SKM-1 (cell line): Measurements from ENCODE around the gene VIL1.

Experiments used
- DNase-seq: peaks from one replicate; lab custom pipeline; 2025; ENCODE audit not compliant: unreplicated experiment; lab: John Stamatoyannopoulos, UW

Gene VIL1

DNA sequence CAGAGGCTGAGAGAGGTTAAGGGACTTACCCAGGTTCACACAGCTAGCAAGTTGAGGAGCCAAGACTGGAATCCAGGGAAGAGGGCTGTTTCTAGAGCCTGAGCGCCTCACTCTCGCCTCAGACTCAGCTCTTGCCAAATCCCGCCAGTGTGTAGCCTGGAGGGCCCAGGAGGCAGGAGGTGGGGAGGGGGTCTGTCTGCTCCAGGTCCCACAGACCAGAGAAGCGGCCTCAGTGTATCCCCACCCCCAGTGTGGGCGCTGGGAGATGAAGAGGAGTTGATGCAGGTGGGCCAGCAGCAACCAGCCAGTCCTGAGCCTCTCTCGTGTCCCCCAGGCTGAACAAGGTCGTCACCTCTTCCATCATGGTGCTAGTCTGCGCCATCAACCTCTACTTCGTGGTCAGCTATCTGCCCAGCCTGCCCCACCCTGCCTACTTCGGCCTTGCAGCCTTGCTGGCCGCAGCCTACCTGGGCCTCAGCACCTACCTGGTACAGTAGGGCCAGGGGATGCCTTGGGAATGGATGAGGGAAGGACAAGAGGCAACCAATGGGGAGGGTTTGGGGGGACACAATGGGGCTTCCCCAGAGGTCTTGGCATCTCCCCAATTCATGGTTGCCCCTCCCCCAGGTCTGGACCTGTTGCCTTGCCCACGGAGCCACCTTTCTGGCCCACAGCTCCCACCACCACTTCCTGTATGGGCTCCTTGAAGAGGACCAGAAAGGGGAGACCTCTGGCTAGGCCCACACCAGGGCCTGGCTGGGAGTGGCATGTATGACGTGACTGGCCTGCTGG, 24.4 kb upstream of the VIL1 start:
- DNase-seq: no peak

DNA sequence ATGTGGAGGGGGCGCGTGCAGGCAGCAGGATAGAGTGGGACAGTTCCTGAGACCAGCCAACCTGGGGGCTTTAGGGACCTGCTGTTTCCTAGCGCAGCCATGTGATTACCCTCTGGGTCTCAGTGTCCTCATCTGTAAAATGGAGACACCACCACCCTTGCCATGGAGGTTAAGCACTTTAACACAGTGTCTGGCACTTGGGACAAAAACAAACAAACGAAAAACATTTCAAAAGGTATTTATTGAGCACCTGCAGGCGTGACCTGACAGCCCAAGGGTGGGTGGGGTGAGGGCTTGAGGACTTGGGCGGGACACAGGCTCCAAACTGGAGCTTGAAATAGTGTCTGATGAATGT, 23.9 kb upstream of the VIL1 start:
- DNase-seq: no peak

DNA sequence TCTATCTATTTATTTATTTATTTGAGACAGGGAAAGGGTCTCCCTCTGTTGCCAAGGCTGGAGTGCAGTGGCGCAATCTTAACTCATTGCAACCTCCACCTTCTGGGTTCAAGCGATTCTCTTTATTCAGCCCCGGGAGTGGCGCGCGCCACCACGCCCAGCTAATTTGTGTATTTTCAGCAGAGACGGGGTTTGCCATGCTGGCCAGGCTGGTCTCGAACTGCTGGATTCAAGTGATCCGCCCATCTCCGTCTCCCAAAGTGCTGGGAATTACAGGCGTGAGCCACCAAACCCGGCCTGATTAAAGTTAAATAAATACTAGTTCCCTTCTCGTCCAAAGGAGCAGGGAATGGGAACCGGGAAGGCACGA, 23.5 kb upstream of the VIL1 start:
- no peak for DNase-seq

DNA sequence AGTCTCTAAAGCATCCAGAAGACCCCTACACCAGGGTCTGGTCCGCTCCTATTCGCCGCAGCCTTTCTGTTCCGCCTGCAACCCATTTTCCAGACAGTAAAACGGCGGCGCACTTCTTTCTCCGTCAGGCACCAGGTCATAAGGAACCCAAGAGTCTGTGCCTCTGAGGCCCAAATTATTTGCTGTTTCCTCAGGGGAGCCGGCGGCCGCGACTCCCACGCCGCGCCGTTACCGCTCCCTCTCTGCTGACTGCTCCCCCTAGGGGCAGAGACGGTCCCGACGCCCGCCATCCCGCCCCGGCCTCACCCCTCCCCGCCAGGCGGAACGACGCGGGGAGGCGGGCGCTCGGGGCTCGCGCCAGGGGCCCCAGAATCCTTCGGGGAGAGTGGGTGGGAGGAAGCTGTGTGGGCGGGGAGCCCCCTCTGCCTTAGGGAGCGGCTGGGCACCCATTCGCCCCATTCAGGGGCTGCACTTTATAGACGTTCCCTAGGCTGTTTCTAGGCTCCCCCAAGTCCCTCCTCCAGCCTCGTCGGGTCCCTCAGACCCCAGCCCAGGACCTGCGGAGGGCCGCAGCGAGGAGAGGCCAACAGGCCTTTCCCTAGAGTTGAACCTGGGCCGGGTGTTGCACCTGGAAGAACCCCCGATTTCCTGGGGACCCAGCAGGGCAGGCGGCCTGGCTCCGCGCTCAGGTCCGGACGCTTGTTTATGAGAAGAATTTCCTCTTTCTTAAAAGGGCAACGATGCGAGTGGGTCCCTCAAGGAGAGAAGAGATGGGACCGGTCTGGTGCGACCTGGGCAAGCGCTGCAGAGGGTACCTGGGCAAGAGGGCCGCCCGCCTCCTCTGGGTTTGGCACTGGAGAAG, 22.9 kb upstream of the VIL1 start:
- peak; percentile 95 for DNase-seq

DNA sequence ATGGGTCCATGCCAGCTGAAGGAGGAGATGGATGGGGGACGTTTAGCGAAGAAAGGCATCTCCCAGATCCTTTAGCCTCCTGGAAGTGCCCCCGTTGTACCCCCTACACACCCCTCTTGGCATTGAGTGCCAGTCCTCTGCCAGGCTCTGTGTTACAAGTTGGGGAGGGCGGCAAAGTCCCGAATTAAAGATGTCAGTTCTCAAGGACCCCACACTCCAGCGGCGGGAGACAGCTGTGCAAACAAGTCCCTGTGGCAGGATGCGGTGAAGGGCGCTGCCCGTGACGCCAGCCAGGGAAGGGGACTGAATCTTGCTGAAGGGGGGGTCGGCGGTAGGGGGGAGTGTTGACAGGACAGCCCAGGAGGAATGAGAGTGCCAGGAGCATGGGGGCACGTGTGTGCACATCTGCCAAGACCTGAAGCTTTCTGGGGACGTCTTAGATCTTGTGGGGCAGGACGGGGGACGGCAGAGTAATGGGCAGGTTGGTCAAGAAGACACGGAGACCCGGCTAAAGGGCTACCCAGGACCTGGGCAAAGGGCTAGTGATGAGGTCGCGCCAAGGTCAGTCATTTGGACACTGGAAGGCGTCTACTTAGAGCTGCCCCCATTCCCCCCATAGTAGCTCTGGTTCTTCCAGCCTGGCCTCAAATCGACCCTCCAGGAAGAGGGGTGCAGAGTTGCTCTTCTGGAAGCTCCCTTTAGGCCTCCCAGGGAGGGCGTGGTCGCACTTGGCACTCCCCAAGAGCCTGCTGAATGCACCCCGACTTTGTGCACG, 22.0 kb upstream of the VIL1 start:
- DNase-seq: no peak

DNA sequence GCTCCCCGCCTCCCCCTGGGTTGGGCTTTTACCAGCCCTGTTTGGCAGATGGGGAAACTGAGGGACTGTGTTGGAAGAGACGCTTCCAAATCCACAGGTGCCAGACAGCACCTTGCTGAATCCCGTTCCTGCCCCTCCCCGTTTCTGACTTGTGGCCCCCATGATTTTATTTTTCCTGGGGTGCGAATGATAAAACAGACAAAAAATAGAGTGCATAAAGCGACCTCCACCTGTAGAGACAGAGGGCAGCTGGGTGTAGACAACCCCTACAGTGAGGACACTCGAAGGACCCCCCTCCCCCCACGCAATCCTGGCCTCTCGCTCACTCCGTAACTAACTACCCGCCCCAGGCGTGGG, 21.5 kb upstream of the VIL1 start:
- no peak for DNase-seq

DNA sequence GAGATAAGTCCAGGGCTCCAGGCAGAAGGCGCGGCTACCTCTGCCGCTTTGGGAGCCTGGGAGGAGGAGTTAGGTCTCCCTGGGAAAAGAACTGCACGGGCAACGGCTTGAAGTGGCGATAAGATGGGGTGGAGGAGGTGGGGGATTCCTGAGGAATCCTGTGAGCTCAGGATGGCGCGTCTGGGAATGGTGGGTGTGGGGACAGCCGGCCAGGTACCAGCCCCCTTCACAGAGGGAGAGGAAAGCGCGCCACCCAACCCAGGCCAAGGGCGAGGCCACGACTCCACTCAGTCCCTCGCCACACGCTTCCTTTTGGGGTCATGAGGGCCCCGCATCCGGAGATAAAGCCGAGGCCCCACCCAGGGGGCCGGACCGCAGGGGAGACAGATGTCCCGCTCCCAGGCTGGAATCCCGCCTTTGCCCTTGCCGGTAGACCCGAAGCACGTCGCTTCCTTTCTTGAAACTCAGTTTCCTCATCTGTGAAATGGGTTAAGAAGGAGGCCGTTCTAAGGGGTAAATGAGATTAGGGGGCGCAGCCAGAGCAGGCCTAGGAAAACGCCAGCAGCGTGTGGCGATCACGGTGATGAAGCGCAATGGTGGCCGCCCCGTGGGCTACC, 21.0 kb upstream of the VIL1 start:
- no peak for DNase-seq

DNA sequence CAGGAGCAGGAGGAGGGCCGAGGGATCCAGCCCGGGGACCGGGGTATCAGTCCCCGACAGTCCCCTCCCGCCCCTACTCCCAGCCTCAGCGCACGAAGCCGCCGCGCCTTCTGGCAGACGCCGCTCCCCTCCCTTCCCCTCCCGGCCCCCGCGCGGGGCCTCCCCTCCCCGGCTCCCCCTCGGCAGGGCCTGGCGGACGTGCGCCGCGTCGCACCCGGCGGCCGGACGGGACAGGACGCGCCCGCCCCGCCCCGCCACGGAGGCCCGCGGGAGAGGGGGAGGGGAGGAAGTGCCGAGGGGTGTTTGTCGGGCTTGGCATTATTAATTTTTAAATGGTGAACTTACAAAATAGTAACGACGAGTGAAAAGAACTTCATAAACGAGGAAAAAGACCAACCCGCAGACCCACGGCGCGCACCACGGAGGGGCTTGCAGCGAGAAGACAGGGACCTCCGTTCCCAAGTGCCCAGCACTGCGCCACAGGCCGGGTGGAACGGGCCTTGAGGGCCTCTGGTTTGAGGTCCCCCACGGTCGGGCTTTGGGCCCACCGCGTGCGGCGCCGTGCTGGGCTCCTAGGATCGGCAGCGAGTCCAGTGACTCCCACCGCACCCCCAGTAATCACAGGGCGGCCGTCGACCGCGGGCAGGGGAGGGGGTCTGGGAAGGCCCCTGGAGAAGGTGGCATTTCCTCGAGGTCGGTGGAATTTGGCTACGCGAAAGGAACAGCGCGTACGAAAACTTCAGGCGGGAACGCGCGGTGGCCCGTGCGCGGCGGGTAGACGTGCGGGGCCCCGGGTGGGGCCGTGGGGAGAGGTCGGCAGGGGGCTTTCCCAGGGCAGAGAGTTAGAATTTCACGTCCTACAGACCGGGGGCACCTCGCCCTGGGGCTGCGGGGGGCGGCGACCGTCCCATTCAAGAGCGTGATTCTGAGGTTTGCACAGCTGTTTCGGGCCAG, 20.2 kb upstream of the VIL1 start:
- DNase-seq: no peak

DNA sequence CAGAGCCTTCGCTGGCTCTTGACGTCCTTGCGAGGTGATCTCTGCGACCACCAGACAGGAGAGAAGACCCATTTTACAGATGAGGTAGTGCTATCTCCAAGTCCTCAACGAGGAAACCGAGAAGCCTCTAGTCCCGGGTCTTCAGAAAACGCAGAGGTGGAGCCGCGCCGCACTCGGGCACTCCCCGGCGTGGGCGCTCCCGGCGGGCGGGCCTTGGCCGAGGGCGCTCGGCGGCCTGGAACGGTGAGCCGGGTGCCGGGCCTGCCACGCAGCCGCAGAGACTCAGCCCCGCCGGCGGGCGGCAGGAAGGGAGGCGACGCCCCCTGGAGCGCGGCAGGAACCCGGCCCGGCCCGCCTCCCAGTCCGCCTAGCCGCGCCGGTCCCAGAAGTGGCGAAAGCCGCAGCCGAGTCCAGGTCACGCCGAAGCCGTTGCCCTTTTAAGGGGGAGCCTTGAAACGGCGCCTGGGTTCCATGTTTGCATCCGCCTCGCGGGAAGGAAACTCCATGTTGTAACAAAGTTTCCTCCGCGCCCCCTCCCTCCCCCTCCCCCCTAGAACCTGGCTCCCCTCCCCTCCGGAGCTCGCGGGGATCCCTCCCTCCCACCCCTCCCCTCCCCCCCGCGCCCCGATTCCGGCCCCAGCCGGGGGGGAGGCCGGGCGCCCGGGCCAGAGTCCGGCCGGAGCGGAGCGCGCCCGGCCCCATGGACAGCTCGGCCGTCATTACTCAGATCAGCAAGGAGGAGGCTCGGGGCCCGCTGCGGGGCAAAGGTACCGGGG, 19.3 kb upstream of the VIL1 start, which contains the start of gene CTDSP1:
Gene CTDSP1, plus strand, starts transcription at position 478 of the 776 bp plus-strand sequence. Its CDS starts 223 bp downstream, at position 701.
- peak; percentile 81 for DNase-seq

DNA sequence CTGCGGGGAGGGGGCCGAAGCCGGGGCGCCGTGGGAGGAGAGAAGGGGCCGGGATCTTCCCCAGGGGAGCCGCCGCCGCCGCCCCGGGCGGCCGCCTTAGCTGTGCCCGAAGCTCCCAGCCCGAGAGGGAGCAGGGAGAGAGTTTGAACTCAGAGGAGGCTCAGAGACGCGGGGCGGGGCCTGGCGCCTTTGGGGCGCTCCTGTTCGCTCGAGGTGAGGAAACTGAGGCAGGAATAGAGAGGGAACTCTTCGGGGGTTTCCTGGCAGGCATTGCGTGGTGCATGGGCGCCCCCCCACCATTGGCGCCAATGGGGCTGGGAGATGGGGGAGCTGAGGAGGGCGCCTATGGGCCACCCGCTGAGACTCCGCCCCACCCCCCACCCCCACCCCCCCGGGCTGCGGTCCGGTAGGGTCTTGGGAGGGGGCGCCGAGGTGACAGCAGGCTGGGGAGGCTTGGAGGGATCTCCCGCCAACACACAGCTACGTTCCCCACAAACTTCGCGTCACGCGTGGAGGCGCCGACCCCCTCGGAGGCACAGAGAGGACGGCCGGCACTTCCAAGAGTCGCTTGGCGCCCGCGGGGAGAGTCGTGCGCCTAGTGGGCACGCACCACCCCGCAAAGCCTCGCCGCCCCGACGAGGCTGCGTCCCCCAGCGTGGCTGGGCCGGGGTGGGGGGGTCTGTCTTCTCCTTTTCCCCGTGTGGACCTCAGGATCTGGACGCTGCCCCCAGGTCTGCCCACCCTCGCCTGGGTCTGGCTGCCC, 18.6 kb upstream of the VIL1 start:
- DNase-seq: no peak

DNA sequence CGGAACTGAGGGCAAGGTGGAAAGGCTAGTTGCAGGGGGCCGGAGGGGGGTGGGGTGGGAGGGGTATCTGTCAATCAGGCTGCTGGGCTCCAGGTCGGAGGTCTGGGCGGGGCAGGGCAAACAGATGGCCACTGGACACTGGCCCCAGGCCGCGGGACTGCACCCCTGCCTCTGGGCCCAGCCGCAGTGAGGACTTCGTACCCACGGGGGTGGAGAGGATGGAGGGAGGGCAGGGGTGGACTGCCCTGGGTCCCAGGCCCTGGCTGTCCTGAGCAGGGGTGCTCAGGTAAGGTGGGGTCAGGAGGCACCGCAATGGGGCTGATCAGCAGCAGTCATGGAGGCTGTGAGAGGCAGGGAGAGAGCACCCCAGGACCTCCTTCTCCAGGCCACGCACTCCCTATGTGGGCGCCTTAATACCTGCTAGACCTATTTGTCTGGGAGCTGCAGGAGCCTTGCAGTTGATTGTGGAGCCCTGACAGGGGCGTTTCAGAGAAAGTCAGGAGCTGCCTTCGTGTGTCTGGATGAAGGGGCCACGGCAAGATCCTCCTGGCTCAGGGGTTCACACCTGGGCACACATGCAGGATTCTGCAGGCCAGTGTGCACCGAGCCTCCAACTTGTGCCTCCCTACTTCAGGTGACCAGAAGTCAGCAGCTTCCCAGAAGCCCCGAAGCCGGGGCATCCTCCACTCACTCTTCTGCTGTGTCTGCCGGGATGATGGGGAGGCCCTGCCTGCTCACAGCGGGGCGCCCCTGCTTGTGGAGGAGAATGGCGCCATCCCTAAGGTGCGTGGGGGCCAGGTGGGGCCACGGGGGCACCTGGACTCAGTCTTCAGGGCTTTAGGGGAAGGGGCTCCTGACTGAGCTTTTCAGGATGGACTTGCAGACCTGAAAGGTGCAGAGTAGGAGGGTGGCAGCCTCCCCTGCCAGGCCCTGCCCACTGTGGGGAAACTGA, 17.7 kb upstream of the VIL1 start:
- DNase-seq: no peak

DNA sequence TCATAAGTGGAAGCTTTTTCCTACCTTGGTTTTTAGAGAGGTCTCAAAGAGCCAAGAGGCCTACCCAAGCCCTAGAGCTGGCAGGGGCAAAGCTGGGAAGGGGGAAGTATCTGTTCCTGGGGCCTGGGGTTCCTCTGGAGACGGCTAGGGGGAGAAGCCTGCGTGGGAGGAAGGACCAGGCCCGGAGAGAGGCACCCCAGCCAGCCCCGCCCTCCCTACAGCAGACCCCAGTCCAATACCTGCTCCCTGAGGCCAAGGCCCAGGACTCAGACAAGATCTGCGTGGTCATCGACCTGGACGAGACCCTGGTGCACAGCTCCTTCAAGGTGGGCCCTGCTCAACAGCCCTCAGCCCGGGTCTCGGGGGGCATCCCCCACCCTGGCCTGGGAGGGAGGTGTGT, 17.0 kb upstream of the VIL1 start:
- DNase-seq: no peak

DNA sequence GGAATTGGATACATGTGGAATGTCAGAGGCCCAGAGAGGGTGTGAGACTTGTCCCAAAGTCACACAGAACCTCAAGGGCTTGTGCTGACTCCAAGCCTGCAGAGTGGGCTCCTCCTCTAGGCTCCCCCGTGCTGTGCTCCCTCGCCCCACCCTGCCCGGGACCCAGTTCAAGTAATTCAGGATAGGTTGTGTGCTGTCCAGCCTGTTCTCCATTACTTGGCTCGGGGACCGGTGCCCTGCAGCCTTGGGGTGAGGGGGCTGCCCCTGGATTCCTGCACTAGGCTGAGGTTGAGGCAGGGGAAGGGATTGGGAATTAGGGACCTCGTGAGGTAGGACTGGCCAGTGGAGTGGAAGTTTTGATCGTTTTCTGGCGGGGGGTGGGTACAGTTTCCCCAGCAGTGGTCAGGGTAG, 16.4 kb upstream of the VIL1 start:
- DNase-seq: no peak

DNA sequence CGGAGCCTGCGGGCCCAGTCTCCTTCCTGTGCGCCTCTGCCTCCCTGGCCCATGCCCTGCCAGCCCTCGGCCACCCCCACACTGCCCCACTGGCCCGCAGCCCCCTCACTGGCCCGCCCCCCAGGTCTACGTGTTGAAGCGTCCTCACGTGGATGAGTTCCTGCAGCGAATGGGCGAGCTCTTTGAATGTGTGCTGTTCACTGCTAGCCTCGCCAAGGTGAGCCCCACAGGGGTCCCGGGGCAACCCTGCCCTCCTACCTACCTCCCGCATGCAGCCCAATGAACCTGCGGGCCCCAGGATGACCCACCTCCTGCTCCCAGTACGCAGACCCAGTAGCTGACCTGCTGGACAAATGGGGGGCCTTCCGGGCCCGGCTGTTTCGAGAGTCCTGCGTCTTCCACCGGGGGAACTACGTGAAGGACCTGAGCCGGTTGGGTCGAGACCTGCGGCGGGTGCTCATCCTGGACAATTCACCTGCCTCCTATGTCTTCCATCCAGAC, 16.0 kb upstream of the VIL1 start:
- DNase-seq: no peak

DNA sequence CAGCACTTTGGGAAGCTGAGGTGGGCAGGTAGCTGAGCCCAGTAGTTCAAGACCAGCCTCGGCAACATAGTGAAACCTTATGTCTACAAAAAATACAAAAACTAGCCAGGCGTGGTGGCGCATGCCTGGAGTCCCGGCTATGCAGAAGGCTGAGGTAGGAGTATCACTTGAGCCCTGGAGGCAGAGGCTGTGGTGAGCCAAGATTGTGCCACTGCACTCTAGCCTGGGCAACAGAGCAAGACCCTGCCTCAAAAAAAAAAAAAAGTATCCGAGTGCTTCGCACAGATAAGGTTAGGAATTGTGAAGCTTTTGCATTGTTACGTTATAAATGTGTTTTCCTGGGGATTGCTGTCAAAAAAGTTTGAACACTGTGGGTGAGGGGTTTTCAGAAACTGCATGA, 15.1 kb upstream of the VIL1 start:
- DNase-seq: no peak

DNA sequence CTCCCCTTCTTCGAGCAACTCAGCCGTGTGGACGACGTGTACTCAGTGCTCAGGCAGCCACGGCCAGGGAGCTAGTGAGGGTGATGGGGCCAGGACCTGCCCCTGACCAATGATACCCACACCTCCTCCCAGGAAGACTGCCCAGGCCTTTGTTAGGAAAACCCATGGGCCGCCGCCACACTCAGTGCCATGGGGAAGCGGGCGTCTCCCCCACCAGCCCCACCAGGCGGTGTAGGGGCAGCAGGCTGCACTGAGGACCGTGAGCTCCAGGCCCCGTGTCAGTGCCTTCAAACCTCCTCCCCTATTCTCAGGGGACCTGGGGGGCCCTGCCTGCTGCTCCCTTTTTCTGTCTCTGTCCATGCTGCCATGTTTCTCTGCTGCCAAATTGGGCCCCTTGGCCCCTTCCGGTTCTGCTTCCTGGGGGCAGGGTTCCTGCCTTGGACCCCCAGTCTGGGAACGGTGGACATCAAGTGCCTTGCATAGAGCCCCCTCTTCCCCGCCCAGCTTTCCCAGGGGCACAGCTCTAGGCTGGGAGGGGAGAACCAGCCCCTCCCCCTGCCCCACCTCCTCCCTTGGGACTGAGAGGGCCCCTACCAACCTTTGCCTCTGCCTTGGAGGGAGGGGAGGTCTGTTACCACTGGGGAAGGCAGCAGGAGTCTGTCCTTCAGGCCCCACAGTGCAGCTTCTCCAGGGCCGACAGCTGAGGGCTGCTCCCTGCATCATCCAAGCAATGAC, 14.4 kb upstream of the VIL1 start:
- DNase-seq: no peak
